GM12878 (cell line): ENCODE data around the gene MCM6. TPM values are rescaled to one million over a fixed set of nuclear protein-coding genes. Genes with fewer than 3 reads are reported as not detected.

Experiments
- ATF7 ChIP-seq: fragments of 450-650 bp; IDR thresholded peaks from 2 replicates; pipeline ENCODE4 v1.6.1; 2016; ENCODE audit warnings: low read depth, mild to moderate bottlenecking
- BCL11A ChIP-seq: IDR thresholded peaks from 2 replicates; pipeline ENCODE4 v1.6.1; 2011; ENCODE audit warnings: low read depth, low read length
- BHLHE40 ChIP-seq, 2 experiments: fragments of 450-650 bp in 1 of 2; IDR thresholded peaks; 2 replicates each; pipeline ENCODE4 v1.6.1; 2011 to 2017; ENCODE audit warnings: low read depth in 2 of 2, borderline replicate concordance in 1 of 2, improper control_type of control experiment in 1 of 2, low read length in 1 of 2, mild to moderate bottlenecking in 1 of 2
- BRCA1 ChIP-seq: IDR thresholded peaks from 2 replicates; pipeline ENCODE4 v1.6.1; 2011; ENCODE audit warnings: low read depth, low read length, improper control_type of control experiment
- CHD4 ChIP-seq: fragments of 200-600 bp; sonication (generic); IDR thresholded peaks from 2 replicates; pipeline ENCODE4 v1.6.1; 2016; ENCODE audit warnings: mild to moderate bottlenecking
- HDGF ChIP-seq: fragments of 450-650 bp; IDR thresholded peaks from 2 replicates; pipeline ENCODE4 v1.6.1; 2016; ENCODE audit warnings: antibody characterized with exemption
- IRF4 ChIP-seq: IDR thresholded peaks from 2 replicates; pipeline ENCODE4 v1.6.1; 2011; ENCODE audit warnings: low read depth, low read length
- MEF2A ChIP-seq: IDR thresholded peaks from 2 replicates; pipeline ENCODE4 v1.6.1; 2011; ENCODE audit warnings: low read depth, mild to moderate bottlenecking, low read length, moderate library complexity; ENCODE audit not compliant: insufficient read depth
- MEF2B ChIP-seq: fragments of 450-650 bp; IDR thresholded peaks from 2 replicates; pipeline ENCODE4 v1.6.1; 2018; ENCODE audit warnings: mild to moderate bottlenecking, moderate library complexity; ENCODE audit not compliant: partially characterized antibody, poor library complexity, severe bottlenecking
- PAX5 ChIP-seq: IDR thresholded peaks from 2 replicates; pipeline ENCODE4 v1.6.1; 2011; ENCODE audit warnings: low read depth, low read length, borderline replicate concordance
- SIN3A ChIP-seq: IDR thresholded peaks from 2 replicates; pipeline ENCODE4 v1.6.1; 2012; ENCODE audit warnings: low read depth, low read length, improper control_type of control experiment
- SMAD5 ChIP-seq: IDR thresholded peaks from 2 replicates; pipeline ENCODE4 v1.6.1; 2016; ENCODE audit warnings: antibody characterized with exemption, low read depth
- SREBF2 ChIP-seq: IDR thresholded peaks from 2 replicates; pipeline ENCODE4 v1.6.1; 2012; ENCODE audit warnings: mild to moderate bottlenecking, low read length
- SRF ChIP-seq, 2 experiments: IDR thresholded peaks; 2 replicates each; pipeline ENCODE4 v1.6.1; 2011; ENCODE audit warnings: low read depth in 2 of 2, low read length in 2 of 2, mild to moderate bottlenecking in 1 of 2, moderate library complexity in 1 of 2
- TCF12 ChIP-seq: IDR thresholded peaks from 2 replicates; pipeline ENCODE4 v1.6.1; 2011; ENCODE audit warnings: low read depth, mild to moderate bottlenecking, low read length
- ZNF207 ChIP-seq: fragments of 450-650 bp; IDR thresholded peaks from 2 replicates; pipeline ENCODE4 v1.6.1; 2014; ENCODE audit warnings: antibody characterized with exemption, mild to moderate bottlenecking, borderline replicate concordance
- ZNF384 ChIP-seq: IDR thresholded peaks from 2 replicates; pipeline ENCODE4 v1.6.1; 2012; ENCODE audit warnings: low read depth, mild to moderate bottlenecking, low read length, improper control_type of control experiment, borderline replicate concordance
- polyA plus RNA-seq, 11 experiments: library from polyadenylated mRNA; depleted of rRNA in 4 of 11; unstranded in 6 of 11; stranded (reverse) in 5 of 11; fragments of >200 nt; fragmentation: Nextera tagmentation in 4 of 11; fragmentation: Illumina TruSeq in 1 of 11; extraction: Ambion mirVana in 4 of 11; extraction: Trizol in 1 of 11; gene quantifications; 1 replicate in 1 of 11; 2 replicates in 10 of 11; pipeline versions ENCODE4 v1.2.1 to v1.2.3, GENCODE V29; 2011 to 2016; ENCODE audit warnings: inconsistent platforms in 2 of 11, missing spikeins in 2 of 11, low read depth in 1 of 11
- total RNA-seq, 4 experiments: library from RNA; depleted of rRNA in 3 of 4; stranded (reverse); fragments of >200 nt in 3 of 4; fragmentation: Illumina TruSeq in 1 of 4; extraction: Trizol in 1 of 4; gene quantifications; 2 replicates each; pipeline versions ENCODE4 v1.2.1 to v1.2.3, GENCODE V29; 2013 to 2021
- TF ChIP-seq, protein P1 (sequence below): fragments of 450-650 bp; IDR thresholded peaks from 2 replicates; pipeline ENCODE4 v1.6.1; 2017; ENCODE audit warnings: mild to moderate bottlenecking, moderate library complexity
- TF ChIP-seq, protein P2 (sequence below): fragments of 450-650 bp; formaldehyde crosslinking; IDR thresholded peaks from 2 replicates; pipeline ENCODE4 v1.5.0; 2022; ENCODE audit warnings: mild to moderate bottlenecking, missing genetic modification characterization
- TF ChIP-seq, protein P3 (sequence below): IDR thresholded peaks from 2 replicates; pipeline ENCODE4 v1.6.1; 2012; ENCODE audit warnings: mild to moderate bottlenecking, low read depth, low read length

MCM6 gene
- total and polyA plus RNA-seq, 10 of the 15 experiments (the other 5 are each of a cell fraction or from before 2014, with no cell fraction given), result 37.4 to 118 (median 82.2) TPM

DNA sequence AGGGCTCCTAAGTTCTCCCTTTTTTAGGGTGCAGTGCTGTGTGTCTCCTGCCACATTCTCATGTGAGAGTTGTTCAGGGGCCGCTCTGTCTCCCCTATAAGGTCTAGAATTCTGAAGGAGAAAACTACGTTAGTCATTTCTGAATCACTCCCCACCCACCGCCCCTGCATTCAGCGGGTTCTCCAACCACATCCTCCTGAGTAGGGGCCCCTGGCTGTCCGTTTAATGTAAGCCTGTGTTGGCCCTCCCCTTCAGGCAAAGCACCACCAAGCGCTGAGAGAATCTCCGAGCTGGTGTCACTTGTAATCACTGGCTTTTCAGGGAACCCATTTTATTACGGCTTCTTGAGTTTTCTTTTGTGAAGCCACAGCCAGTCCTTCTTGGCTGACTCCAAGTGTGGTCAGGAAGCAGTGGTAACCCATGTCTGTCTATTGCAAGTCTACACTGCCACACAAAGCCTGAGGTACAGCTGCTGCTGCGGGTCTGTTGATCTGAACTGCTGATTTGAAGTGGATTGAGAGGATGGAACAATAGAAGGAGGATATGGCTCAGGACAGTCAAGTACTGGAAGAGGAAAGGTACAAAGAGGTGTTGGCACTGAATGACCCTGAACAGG, 56.1 kb downstream of the MCM6 start (continued):
- TF ChIP-seq, protein P1, sequence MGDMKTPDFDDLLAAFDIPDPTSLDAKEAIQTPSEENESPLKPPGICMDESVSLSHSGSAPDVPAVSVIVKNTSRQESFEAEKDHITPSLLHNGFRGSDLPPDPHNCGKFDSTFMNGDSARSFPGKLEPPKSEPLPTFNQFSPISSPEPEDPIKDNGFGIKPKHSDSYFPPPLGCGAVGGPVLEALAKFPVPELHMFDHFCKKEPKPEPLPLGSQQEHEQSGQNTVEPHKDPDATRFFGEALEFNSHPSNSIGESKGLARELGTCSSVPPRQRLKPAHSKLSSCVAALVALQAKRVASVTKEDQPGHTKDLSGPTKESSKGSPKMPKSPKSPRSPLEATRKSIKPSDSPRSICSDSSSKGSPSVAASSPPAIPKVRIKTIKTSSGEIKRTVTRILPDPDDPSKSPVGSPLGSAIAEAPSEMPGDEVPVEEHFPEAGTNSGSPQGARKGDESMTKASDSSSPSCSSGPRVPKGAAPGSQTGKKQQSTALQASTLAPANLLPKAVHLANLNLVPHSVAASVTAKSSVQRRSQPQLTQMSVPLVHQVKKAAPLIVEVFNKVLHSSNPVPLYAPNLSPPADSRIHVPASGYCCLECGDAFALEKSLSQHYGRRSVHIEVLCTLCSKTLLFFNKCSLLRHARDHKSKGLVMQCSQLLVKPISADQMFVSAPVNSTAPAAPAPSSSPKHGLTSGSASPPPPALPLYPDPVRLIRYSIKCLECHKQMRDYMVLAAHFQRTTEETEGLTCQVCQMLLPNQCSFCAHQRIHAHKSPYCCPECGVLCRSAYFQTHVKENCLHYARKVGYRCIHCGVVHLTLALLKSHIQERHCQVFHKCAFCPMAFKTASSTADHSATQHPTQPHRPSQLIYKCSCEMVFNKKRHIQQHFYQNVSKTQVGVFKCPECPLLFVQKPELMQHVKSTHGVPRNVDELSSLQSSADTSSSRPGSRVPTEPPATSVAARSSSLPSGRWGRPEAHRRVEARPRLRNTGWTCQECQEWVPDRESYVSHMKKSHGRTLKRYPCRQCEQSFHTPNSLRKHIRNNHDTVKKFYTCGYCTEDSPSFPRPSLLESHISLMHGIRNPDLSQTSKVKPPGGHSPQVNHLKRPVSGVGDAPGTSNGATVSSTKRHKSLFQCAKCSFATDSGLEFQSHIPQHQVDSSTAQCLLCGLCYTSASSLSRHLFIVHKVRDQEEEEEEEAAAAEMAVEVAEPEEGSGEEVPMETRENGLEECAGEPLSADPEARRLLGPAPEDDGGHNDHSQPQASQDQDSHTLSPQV, result no peak
- TF ChIP-seq SREBF2 (no peak), MEF2A (peak; percentile 81), BCL11A (peak; percentile 79), CHD4 (no peak), ZNF207 (no peak), SRF (IDR thresholded peaks at IDR 0.05; ENCODE audit: low read depth in 2 of 2, low read length in 2 of 2) (peak in 1 of 2 experiments; percentile 85; a peak in 2 of 4 replicates), SIN3A (no peak), HDGF (no peak), IRF4 (peak; percentile 89), ATF7 (0 out of 2 replicates have a peak, but pooled peaks have one; percentile 21), MEF2B (peak; percentile 34), SMAD5 (peak; percentile 40; the same call in 1 of the 2 replicates), PAX5 (peak; percentile 86; the same call in 1 of the 2 replicates), BRCA1 (no peak), ZNF384 (no peak), TCF12 (0 out of 2 replicates have a peak, but pooled peaks have one; percentile 39), BHLHE40 (IDR thresholded peaks at IDR 0.05; ENCODE audit: borderline replicate concordance in 1 of 2, low read depth in 2 of 2, low read length in 1 of 2) (peak; percentile 43 to 49; a peak in 2 of 4 replicates)
- TF ChIP-seq, protein P2, sequence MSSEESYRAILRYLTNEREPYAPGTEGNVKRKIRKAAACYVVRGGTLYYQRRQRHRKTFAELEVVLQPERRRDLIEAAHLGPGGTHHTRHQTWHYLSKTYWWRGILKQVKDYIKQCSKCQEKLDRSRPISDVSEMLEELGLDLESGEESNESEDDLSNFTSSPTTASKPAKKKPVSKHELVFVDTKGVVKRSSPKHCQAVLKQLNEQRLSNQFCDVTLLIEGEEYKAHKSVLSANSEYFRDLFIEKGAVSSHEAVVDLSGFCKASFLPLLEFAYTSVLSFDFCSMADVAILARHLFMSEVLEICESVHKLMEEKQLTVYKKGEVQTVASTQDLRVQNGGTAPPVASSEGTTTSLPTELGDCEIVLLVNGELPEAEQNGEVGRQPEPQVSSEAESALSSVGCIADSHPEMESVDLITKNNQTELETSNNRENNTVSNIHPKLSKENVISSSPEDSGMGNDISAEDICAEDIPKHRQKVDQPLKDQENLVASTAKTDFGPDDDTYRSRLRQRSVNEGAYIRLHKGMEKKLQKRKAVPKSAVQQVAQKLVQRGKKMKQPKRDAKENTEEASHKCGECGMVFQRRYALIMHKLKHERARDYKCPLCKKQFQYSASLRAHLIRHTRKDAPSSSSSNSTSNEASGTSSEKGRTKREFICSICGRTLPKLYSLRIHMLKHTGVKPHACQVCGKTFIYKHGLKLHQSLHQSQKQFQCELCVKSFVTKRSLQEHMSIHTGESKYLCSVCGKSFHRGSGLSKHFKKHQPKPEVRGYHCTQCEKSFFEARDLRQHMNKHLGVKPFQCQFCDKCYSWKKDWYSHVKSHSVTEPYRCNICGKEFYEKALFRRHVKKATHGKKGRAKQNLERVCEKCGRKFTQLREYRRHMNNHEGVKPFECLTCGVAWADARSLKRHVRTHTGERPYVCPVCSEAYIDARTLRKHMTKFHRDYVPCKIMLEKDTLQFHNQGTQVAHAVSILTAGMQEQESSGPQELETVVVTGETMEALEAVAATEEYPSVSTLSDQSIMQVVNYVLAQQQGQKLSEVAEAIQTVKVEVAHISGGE (CRISPR knock-in tag), result no peak
- TF ChIP-seq, protein P3, sequence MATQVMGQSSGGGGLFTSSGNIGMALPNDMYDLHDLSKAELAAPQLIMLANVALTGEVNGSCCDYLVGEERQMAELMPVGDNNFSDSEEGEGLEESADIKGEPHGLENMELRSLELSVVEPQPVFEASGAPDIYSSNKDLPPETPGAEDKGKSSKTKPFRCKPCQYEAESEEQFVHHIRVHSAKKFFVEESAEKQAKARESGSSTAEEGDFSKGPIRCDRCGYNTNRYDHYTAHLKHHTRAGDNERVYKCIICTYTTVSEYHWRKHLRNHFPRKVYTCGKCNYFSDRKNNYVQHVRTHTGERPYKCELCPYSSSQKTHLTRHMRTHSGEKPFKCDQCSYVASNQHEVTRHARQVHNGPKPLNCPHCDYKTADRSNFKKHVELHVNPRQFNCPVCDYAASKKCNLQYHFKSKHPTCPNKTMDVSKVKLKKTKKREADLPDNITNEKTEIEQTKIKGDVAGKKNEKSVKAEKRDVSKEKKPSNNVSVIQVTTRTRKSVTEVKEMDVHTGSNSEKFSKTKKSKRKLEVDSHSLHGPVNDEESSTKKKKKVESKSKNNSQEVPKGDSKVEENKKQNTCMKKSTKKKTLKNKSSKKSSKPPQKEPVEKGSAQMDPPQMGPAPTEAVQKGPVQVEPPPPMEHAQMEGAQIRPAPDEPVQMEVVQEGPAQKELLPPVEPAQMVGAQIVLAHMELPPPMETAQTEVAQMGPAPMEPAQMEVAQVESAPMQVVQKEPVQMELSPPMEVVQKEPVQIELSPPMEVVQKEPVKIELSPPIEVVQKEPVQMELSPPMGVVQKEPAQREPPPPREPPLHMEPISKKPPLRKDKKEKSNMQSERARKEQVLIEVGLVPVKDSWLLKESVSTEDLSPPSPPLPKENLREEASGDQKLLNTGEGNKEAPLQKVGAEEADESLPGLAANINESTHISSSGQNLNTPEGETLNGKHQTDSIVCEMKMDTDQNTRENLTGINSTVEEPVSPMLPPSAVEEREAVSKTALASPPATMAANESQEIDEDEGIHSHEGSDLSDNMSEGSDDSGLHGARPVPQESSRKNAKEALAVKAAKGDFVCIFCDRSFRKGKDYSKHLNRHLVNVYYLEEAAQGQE, result 0 out of 2 replicates have a peak, but pooled peaks have one; percentile 22
